ENCODE results near the gene MPRIP. TPM values are rescaled to one million over a fixed set of nuclear protein-coding genes. Genes with fewer than 3 reads are reported as not detected.

MPRIP gene
- polyA plus RNA-seq, 1 of the 3 experiments (the other 2 are of a cell fraction) = 64.4 TPM

- TF ChIP-seq CHD2 (IDR thresholded peaks at IDR 0.05; ENCODE audit: low read length, partially characterized antibody) (no peak), GABPA (IDR thresholded peaks at IDR 0.05; ENCODE audit: low read depth) (no peak), IRF3 (IDR thresholded peaks at IDR 0.05; ENCODE audit: low read depth, low read length) (no peak), POLR2AphosphoS5 (IDR thresholded peaks at IDR 0.05; ENCODE audit: low read depth, low read length) (no peak), TEAD4 (IDR thresholded peaks at IDR 0.05; ENCODE audit: borderline replicate concordance, insufficient read depth) (no peak), NRF1 (IDR thresholded peaks at IDR 0.05; ENCODE audit: low read depth, low read length) (no peak), RAD21 (IDR thresholded peaks at IDR 0.05; ENCODE audit: low read length) (no peak)
Measured at GRCh38 chr17:17086585-17086984, 44.3 kb downstream of the MPRIP start (continued).

GRCh38 chr17:17087424-17088015 is 45.3 kb downstream of the MPRIP start:
- Histone ChIP-seq H3K27me3 (ENCODE audit: insufficient read depth) (no peaks in the 10 kb centered on the region), H3K4me2 (no peak overlapping the region), H3F3A (replicated peaks; ENCODE audit: insufficient read depth) (no peaks in the 10 kb centered on the region), H3K4me3 (ENCODE audit: low read depth in 2 of 2, low read length in 1 of 2) (no peak overlapping the region), H3K36me3 (replicated peaks in 1 of 2; ENCODE audit: control insufficient read depth in 1 of 2, insufficient read depth in 2 of 2, low read length in 1 of 2) (peaks cover 12 to 25% of the 10 kb centered on the region in 2 experiments), H3K79me2 (ENCODE audit: insufficient read depth) (peaks cover 95% of the 10 kb centered on the region), H4K20me1 (ENCODE audit: insufficient read depth) (peaks cover 93% of the 10 kb centered on the region), H3K4me1 (ENCODE audit: control insufficient read depth in 1 of 2, insufficient read depth in 2 of 2, low read depth in 1 of 2, low read length in 1 of 2) (peaks cover 0 to 3% of the 10 kb centered on the region in 2 experiments; a peak in 1 of 4 replicates), H3K9ac (no peak overlapping the region), H3K9me2 (no peaks in the 10 kb centered on the region), H3K9me3 (no peaks in the 10 kb centered on the region), H3K27ac (ENCODE audit: low read depth in 2 of 2, low read length in 1 of 2) (no peak overlapping the region; a peak in 1 of 4 replicates), H2AFZ (ENCODE audit: low read depth) (no peak overlapping the region)
- DNase-seq = no peak
- 83% methylated on average over 11 of the region's 13 CpGs for WGBS (ENCODE audit: low lambda C conversion rate)
- ChIA-PET CTCF (no interaction called here), POLR2A (interaction anchor here (1.0 kb wide), 1 partner anchor 150 kb away, joined by 3 read pairs; the partner anchor contains the start of gene FLCN)
- TF ChIP-seq TAF1 (IDR thresholded peaks at IDR 0.05; ENCODE audit: borderline replicate concordance, low read depth, low read length) (no peak), YY1 (IDR thresholded peaks at IDR 0.05; ENCODE audit: low read depth) (no peak), GABPA (IDR thresholded peaks at IDR 0.05; ENCODE audit: low read depth) (no peak), JUND (IDR thresholded peaks at IDR 0.05) (no peak), FOXJ3 (CRISPR knock-in tag; IDR thresholded peaks at IDR 0.05) (no peak), NFIC (IDR thresholded peaks at IDR 0.05; ENCODE audit: borderline replicate concordance) (no peak), IRF3 (IDR thresholded peaks at IDR 0.05; ENCODE audit: low read depth, low read length) (no peak), SIN3A (IDR thresholded peaks at IDR 0.05; ENCODE audit: borderline replicate concordance, low read depth, low read length) (no peak), MEF2A (IDR thresholded peaks at IDR 0.05; ENCODE audit: borderline replicate concordance, low read depth) (no peak)
- TF ChIP-seq, protein P1, sequence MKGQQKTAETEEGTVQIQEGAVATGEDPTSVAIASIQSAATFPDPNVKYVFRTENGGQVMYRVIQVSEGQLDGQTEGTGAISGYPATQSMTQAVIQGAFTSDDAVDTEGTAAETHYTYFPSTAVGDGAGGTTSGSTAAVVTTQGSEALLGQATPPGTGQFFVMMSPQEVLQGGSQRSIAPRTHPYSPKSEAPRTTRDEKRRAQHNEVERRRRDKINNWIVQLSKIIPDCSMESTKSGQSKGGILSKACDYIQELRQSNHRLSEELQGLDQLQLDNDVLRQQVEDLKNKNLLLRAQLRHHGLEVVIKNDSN (IDR thresholded peaks at IDR 0.05; ENCODE audit: borderline replicate concordance, low read depth) = no peak
